Stomach (tissue), 9 donors: Measurements from ENCODE around the gene FAM228B. TPM values are rescaled to one million over a fixed set of nuclear protein-coding genes. Genes with fewer than 3 reads are reported as not detected.

Experiments
- DNase-seq, 2 donors: peaks; one replicate each; pipeline versions ENCODE4 v3.0.0 to v3.0.0-alpha.2; 2013 to 2019
- H3K27ac ChIP-seq, 5 donors: fragments of 200-600 bp in 4 of 5; sonication (generic) in 4 of 5; one replicate each; pipeline ENCODE4 v1.5.1; 2013 to 2019; ENCODE audit warnings: mild to moderate bottlenecking in 1 of 5, moderate library complexity in 1 of 5
- H3K27me3 ChIP-seq, 3 donors: fragments of 200-600 bp; sonication (generic); one replicate each; pipeline ENCODE4 v1.5.1; 2017 to 2019; ENCODE audit warnings: mixed run types in 1 of 3
- H3K36me3 ChIP-seq, 4 donors: fragments of 200-600 bp; sonication (generic); 1 replicate in 3 of 4; 2 replicates in 1 of 4; pipeline ENCODE4 v1.5.1; 2016 to 2019
- H3K4me1 ChIP-seq, 4 donors: fragments of 200-600 bp; sonication (generic); one replicate each; pipeline ENCODE4 v1.5.1; 2016 to 2019
- H3K4me3 ChIP-seq, 4 donors: fragments of 200-600 bp; sonication (generic) in 3 of 4; one replicate each; pipeline ENCODE4 v1.5.1; 2016 to 2019; ENCODE audit warnings: mild to moderate bottlenecking in 1 of 4
- H3K9me3 ChIP-seq, 4 donors: fragments of 200-600 bp; sonication (generic); one replicate each; pipeline ENCODE4 v1.5.1; 2016 to 2019
- CTCF ChIP-seq, 7 experiments: fragments of 450-650 bp in 4 of 7; fragments of 200-600 bp in 3 of 7; sonication (generic) in 3 of 7; IDR thresholded peaks; one replicate each; pipeline ENCODE4 v1.5.1; 2016 to 2019; ENCODE audit warnings: antibody characterized with exemption in 7 of 7, control low read depth in 2 of 7, mild to moderate bottlenecking in 1 of 7
- EP300 ChIP-seq: sonication (generic); formaldehyde crosslinking; IDR thresholded peaks from one replicate; pipeline ENCODE4 v1.6.1; 2017; ENCODE audit warnings: antibody characterized with exemption
- POLR2A ChIP-seq, 4 donors: fragments of 450-650 bp; IDR thresholded peaks; one replicate each; pipeline ENCODE4 v1.6.1; 2016; ENCODE audit warnings: antibody characterized with exemption in 4 of 4, control low read depth in 2 of 4, mild to moderate bottlenecking in 1 of 4, moderate library complexity in 1 of 4
- POLR2AphosphoS5 ChIP-seq, 3 donors: sonication (generic); formaldehyde crosslinking; IDR thresholded peaks; one replicate each; pipeline ENCODE4 v1.6.1; 2016; ENCODE audit warnings: antibody characterized with exemption in 3 of 3
- WGBS, 5 donors: extraction: QIAGEN DNeasy Blood & Tissue Kit in 3 of 5; methylation state at CpG; one replicate each; pipeline versions ENCODE4 v1.1.5 to v1.1.7; 2013 to 2018; 5-methylcytosine and 5-hydroxymethylcytosine counted together
- intact Hi-C: fragments of 100-400 bp; cut with DNase I; formaldehyde crosslinking; loops from one replicate; pipeline ENCODE4 v1.15.1; 2023; ENCODE audit warnings: low total_unique reads
- polyA plus RNA-seq, 3 donors: library from polyadenylated mRNA; stranded (reverse); fragments of 200-250 nt; gene quantifications; one replicate each; pipeline ENCODE4 v1.2.3, GENCODE V29; 2013
- total RNA-seq, 5 donors: library from RNA; depleted of rRNA; stranded (reverse); fragments of >200 nt; gene quantifications; one replicate each; pipeline versions ENCODE4 v1.1.0 to v1.2.3, GENCODE V29; 2014 to 2016
- donor health status: healthy with polysubstance abuse.
- donor health status: Bipolar disorder and iron deficiency.
- donor health status: healthy.

The FAM228B gene
- total and polyA plus RNA-seq, 8 donors = 8.4 to 43.2 (median 14.5) TPM; not detected in 1

- intact Hi-C loops = no loop called here
- H3K4me3 ChIP-seq = no peak overlapping the region
- H3K9me3 ChIP-seq = no peaks in the 10 kb centered on the region
- H3K27me3 ChIP-seq = no peaks in the 10 kb centered on the region
- no peak overlapping the region for H3K27ac ChIP-seq
- DNase-seq = no peak
- H3K4me1 ChIP-seq = no peaks in the 10 kb centered on the region
- 82 to 94% (median 90%) methylated on average over 8 of the region's 8 CpGs for WGBS, 5 donors
- TF ChIP-seq POLR2A (IDR thresholded peaks at IDR 0.05) = no peak
- TF ChIP-seq POLR2AphosphoS5 (IDR thresholded peaks at IDR 0.05) = no peak
- no peak for TF ChIP-seq EP300
- no peak for TF ChIP-seq CTCF (IDR thresholded peaks at IDR 0.05)
- H3K36me3 ChIP-seq = peaks cover 55 to 100% (median 98%) of the 10 kb centered on the region in 4 donors
Observed at GRCh38 chr2:24206714-24207113, 83.4 kb downstream of the FAM228B start.

GRCh38 chr2:24207359-24207758, 84.1 kb downstream of the FAM228B start:
- intact Hi-C loops = no loop called here
- no peaks in the 10 kb centered on the region for H3K9me3 ChIP-seq
- peaks cover 60 to 100% (median 100%) of the 10 kb centered on the region in 4 donors for H3K36me3 ChIP-seq
- DNase-seq = no peak
- H3K4me3 ChIP-seq = no peak overlapping the region
- H3K4me1 ChIP-seq = no peaks in the 10 kb centered on the region
- H3K27ac ChIP-seq = no peak overlapping the region
- TF ChIP-seq CTCF (IDR thresholded peaks at IDR 0.05) = no peak
- TF ChIP-seq POLR2AphosphoS5 (IDR thresholded peaks at IDR 0.05) = no peak
- TF ChIP-seq EP300 = no peak
- no peak for TF ChIP-seq POLR2A (IDR thresholded peaks at IDR 0.05)
- no peaks in the 10 kb centered on the region for H3K27me3 ChIP-seq
- WGBS, 5 donors = 86 to 94% (median 92%) methylated on average over 11 of the region's 11 CpGs

- no peak for TF ChIP-seq POLR2A (IDR thresholded peaks at IDR 0.05)
- no peak for TF ChIP-seq EP300
- TF ChIP-seq POLR2AphosphoS5 (IDR thresholded peaks at IDR 0.05) = no peak
- TF ChIP-seq CTCF (IDR thresholded peaks at IDR 0.05) = no peak
- intact Hi-C loops = no loop called here
- DNase-seq = no peak
- Histone ChIP-seq H3K27me3 (no peaks in the 10 kb centered on the region), H3K9me3 (no peaks in the 10 kb centered on the region), H3K27ac (no peak overlapping the region), H3K4me1 (no peaks in the 10 kb centered on the region), H3K4me3 (no peak overlapping the region), H3K36me3 (peaks cover 63 to 100% (median 99%) of the 10 kb centered on the region in 4 donors)
- 96 to 98% (median 97%) methylated on average over 16 of the region's 16 CpGs for WGBS, 5 donors
Observed at GRCh38 chr2:24208490-24208889, 85.2 kb downstream of the FAM228B start.

GRCh38 chr2:24209389-24210105, 86.3 kb downstream of the FAM228B start:
- DNase-seq = no peak
- Histone ChIP-seq H3K9me3 (no peaks in the 10 kb centered on the region), H3K36me3 (peaks cover 55 to 100% (median 97%) of the 10 kb centered on the region in 4 donors), H3K4me1 (no peaks in the 10 kb centered on the region), H3K27me3 (no peaks in the 10 kb centered on the region), H3K4me3 (no peak overlapping the region), H3K27ac (no peak overlapping the region)
- no peak for TF ChIP-seq CTCF (IDR thresholded peaks at IDR 0.05)
- TF ChIP-seq POLR2A (IDR thresholded peaks at IDR 0.05) = no peak
- intact Hi-C loops = no loop called here
- 88 to 93% (median 91%) methylated on average over 17 of the region's 17 CpGs for WGBS, 5 donors
